ENCODE data around the gene SEC31B.

Gene SEC31B

GRCh38 chr10:100504096-100504495 lies 15.6 kb downstream of the SEC31B start:
- H2AFZ ChIP-seq (ENCODE audit: low read depth, low read length, severe bottlenecking), result no peak overlapping the region
- H3K79me2 ChIP-seq (ENCODE audit: insufficient read depth, low read length), result no peaks in the 10 kb centered on the region
- H3K36me3 ChIP-seq (ENCODE audit: low read length), result no peaks in the 10 kb centered on the region
- H3K9ac ChIP-seq (ENCODE audit: low read length), result no peak overlapping the region
- no peak for TF ChIP-seq CTCF (IDR thresholded peaks at IDR 0.05; ENCODE audit: insufficient read depth, low read length, poor library complexity, severe bottlenecking)
- TF ChIP-seq EZH2phosphoT487 (conservative IDR thresholded peaks at IDR 0.05; ENCODE audit: low read length), result no peak
- H3F3A ChIP-seq (ENCODE audit: insufficient read depth), result no peaks in the 10 kb centered on the region
- no peak overlapping the region for H3K4me2 ChIP-seq (ENCODE audit: low read depth, low read length, poor library complexity, severe bottlenecking)
- no peak overlapping the region for H3K27ac ChIP-seq (ENCODE audit: low read depth, low read length)
- H4K20me1 ChIP-seq (ENCODE audit: low read depth, low read length), result no peaks in the 10 kb centered on the region
- H3K4me3 ChIP-seq (ENCODE audit: insufficient read depth, low read length, poor library complexity, severe bottlenecking), result no peak overlapping the region
- H3K9me3 ChIP-seq (ENCODE audit: insufficient read depth, low read length), result no peaks in the 10 kb centered on the region
- no peaks in the 10 kb centered on the region for H3K9me2 ChIP-seq (replicated peaks; ENCODE audit: insufficient read depth, low read length)
- no peaks in the 10 kb centered on the region for H3K27me3 ChIP-seq (ENCODE audit: low read length)

- no peaks in the 10 kb centered on the region for H3K36me3 ChIP-seq (ENCODE audit: low read length)
- no peak overlapping the region for H3K27ac ChIP-seq (ENCODE audit: low read depth, low read length)
- H2AFZ ChIP-seq (ENCODE audit: low read depth, low read length, severe bottlenecking), result no peak overlapping the region
- H3K9me2 ChIP-seq (replicated peaks; ENCODE audit: insufficient read depth, low read length), result no peaks in the 10 kb centered on the region
- no peaks in the 10 kb centered on the region for H4K20me1 ChIP-seq (ENCODE audit: low read depth, low read length)
- H3K4me3 ChIP-seq (ENCODE audit: insufficient read depth, low read length, poor library complexity, severe bottlenecking), result no peak overlapping the region
- no peaks in the 10 kb centered on the region for H3K9me3 ChIP-seq (ENCODE audit: insufficient read depth, low read length)
- no peak overlapping the region for H3K4me2 ChIP-seq (ENCODE audit: low read depth, low read length, poor library complexity, severe bottlenecking)
- H3F3A ChIP-seq (ENCODE audit: insufficient read depth), result no peaks in the 10 kb centered on the region
- no peak for TF ChIP-seq EZH2phosphoT487 (conservative IDR thresholded peaks at IDR 0.05; ENCODE audit: low read length)
- TF ChIP-seq CTCF (IDR thresholded peaks at IDR 0.05; ENCODE audit: insufficient read depth, low read length, poor library complexity, severe bottlenecking), result no peak
- H3K79me2 ChIP-seq (ENCODE audit: insufficient read depth, low read length), result no peaks in the 10 kb centered on the region
- H3K27me3 ChIP-seq (ENCODE audit: low read length), result no peaks in the 10 kb centered on the region
- no peak overlapping the region for H3K9ac ChIP-seq (ENCODE audit: low read length)
Observed at GRCh38 chr10:100502926-100503494, 16.7 kb downstream of the SEC31B start.

DNA sequence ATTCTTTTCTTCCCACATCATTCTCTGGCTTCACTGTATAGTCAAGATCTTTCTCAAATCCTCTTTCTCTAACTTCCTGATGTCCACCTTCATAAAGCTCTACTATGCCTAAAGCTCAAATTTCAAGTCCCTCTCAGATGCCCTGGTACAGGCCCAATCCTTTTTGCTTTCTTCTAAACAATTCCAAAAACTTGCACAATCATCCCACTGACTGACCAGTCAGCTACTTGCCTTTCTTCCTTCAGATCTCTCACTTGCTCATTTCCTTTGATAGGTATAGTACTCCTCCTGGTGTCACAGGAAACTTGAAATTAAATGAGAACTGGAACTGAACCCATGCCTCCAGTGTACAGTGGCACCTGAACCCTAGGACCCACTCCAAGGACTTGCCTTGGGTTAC lies 18.2 kb downstream of the SEC31B start:
- Histone ChIP-seq H3K9ac (ENCODE audit: low read length) (no peak overlapping the region), H3K4me3 (ENCODE audit: insufficient read depth, low read length, poor library complexity, severe bottlenecking) (no peak overlapping the region), H3K36me3 (ENCODE audit: low read length) (no peaks in the 10 kb centered on the region), H3K27ac (ENCODE audit: low read depth, low read length) (no peak overlapping the region), H3F3A (ENCODE audit: insufficient read depth) (no peaks in the 10 kb centered on the region), H3K79me2 (ENCODE audit: insufficient read depth, low read length) (no peaks in the 10 kb centered on the region), H4K20me1 (ENCODE audit: low read depth, low read length) (no peaks in the 10 kb centered on the region), H3K9me3 (ENCODE audit: insufficient read depth, low read length) (no peaks in the 10 kb centered on the region), H3K27me3 (ENCODE audit: low read length) (no peaks in the 10 kb centered on the region), H2AFZ (ENCODE audit: low read depth, low read length, severe bottlenecking) (no peak overlapping the region), H3K9me2 (replicated peaks; ENCODE audit: insufficient read depth, low read length) (no peaks in the 10 kb centered on the region), H3K4me2 (ENCODE audit: low read depth, low read length, poor library complexity, severe bottlenecking) (no peak overlapping the region)
- TF ChIP-seq EZH2phosphoT487 (conservative IDR thresholded peaks at IDR 0.05; ENCODE audit: low read length) (no peak), CTCF (IDR thresholded peaks at IDR 0.05; ENCODE audit: insufficient read depth, low read length, poor library complexity, severe bottlenecking) (no peak)
